ENCODE measurements around the gene MAP2K7.
A peak's percentile ranks its signal among the peaks of the same experiment; 100 is the strongest.

- TF ChIP-seq CTCF (conservative IDR thresholded peaks at IDR 0.05; ENCODE audit: low read length), result peak; percentile 89
- TF ChIP-seq EZH2phosphoT487 (IDR thresholded peaks at IDR 0.05; ENCODE audit: borderline replicate concordance), result no peak
Observed at GRCh38 chr19:7925171-7925851, 21.6 kb downstream of the MAP2K7 start.

Data from Loucy (cell line).